IgD-negative memory B cell (primary cell): ENCODE measurements around the gene BPIFB1. TPM values are rescaled to one million over a fixed set of nuclear protein-coding genes. Genes with fewer than 3 reads are reported as not detected.
A peak's percentile ranks its signal among the peaks of the same experiment; 100 is the strongest.

ENCODE experiments used
- H3K27ac Mint-ChIP-seq, 3 donors: one replicate each; pipeline ENCODE4 v1.8.0; 2020 to 2022; ENCODE audit warnings: mild to moderate bottlenecking in 3 of 3, mixed read lengths in 3 of 3, moderate library complexity in 1 of 3
- H3K27me3 Mint-ChIP-seq: one replicate; pipeline ENCODE4 v1.8.0; 2021; ENCODE audit warnings: mixed read lengths
- H3K36me3 Mint-ChIP-seq: one replicate; pipeline ENCODE4 v1.8.0; 2020; ENCODE audit warnings: mild to moderate bottlenecking, mixed read lengths
- H3K4me1 Mint-ChIP-seq, 3 donors: one replicate each; pipeline ENCODE4 v1.8.0; 2020 to 2022; ENCODE audit warnings: mixed read lengths in 3 of 3, mild to moderate bottlenecking in 1 of 3
- H3K4me3 Mint-ChIP-seq, 4 donors: one replicate each; pipeline ENCODE4 v1.8.0; 2020 to 2022; ENCODE audit warnings: mild to moderate bottlenecking in 4 of 4, mixed read lengths in 4 of 4, moderate library complexity in 3 of 4
- H3K9me3 Mint-ChIP-seq, 3 donors: one replicate each; pipeline ENCODE4 v1.8.0; 2020 to 2021; ENCODE audit warnings: mixed read lengths in 3 of 3, mild to moderate bottlenecking in 1 of 3
- polyA plus RNA-seq: library from polyadenylated mRNA; unstranded; fragments of 300-500 nt; fragmentation: Illumina TruSeq; gene quantifications from one replicate; pipeline ENCODE4 v1.2.3, GENCODE V29; 2021

The BPIFB1 gene
- polyA plus RNA-seq, 1 donor from 2014 or later: not detected

DNA sequence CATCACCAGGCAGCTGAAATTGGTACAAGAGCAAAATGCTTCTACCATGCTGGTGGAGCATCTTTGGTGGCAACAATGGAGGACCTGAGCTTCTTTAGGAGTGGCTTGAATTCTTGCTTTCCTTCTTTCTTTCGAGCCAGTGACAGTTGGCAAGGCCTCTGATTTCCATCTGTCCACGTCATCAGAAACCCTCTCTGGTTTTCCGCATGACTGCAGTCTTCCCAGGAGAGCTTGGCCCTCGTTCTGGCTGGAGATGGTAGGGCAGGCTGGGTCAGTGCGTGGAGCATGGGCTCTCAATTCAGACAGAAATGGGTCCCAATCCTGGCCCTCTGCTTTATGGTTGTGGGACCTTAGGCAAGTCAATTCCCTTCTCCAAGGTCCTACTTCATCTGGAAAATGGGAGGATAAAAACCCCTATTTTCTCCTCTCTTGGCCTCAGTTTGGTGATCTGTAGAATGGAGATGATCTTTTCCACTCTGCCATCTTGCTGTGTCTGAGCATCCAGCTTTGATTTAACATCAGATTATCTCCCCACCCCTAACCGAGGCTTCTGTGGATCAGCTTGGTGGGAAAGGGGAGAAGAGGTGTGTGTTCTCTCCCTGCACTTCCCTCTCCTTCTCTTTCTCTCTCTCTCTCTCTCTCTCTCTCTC is 3.6 kb upstream of the BPIFB1 start:
- Mint-ChIP-seq H3K36me3 (peaks cover 2% of the 10 kb centered on the region), H3K4me1 (no peaks in the 10 kb centered on the region), H3K4me3 (no peak overlapping the region), H3K9me3 (no peaks in the 10 kb centered on the region), H3K27ac (no peak overlapping the region), H3K27me3 (peaks cover 5% of the 10 kb centered on the region)

DNA sequence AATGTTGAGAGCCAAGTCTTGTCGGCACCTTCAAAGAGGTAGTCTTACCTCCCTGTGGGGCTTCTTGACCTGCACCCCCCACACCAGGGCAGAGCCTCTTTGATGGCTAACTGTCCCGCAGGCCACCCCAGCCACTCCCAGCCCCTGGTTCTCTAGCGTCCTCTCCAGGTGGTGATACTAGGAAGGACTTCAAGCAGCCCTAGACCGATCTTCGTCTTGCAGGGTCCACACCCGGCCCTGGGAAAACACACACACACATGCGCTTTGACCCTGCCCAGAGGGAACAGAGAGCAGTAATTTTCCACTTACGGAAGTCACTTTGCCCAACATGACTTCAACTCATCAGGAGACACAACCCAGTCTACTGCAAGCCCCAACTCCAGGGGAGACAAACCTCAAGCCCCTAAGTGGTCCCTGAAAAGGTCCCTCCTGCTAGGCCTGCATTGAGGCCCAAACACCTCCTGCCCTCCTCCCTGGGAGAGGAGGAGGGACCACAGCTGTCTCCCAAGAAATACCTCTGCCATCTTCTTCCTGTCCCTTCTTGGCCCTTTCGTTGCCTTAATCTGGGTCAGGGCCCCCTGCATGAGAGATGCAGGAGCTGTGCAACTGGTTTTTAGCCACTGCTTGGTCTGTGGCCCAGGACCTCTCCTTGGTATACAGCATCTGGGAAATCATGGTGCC is 2.9 kb upstream of the BPIFB1 start:
- Mint-ChIP-seq H3K27ac (no peak overlapping the region), H3K4me1 (no peaks in the 10 kb centered on the region), H3K4me3 (no peak overlapping the region), H3K36me3 (peaks cover 2% of the 10 kb centered on the region), H3K27me3 (peaks cover 5% of the 10 kb centered on the region), H3K9me3 (no peaks in the 10 kb centered on the region)

DNA sequence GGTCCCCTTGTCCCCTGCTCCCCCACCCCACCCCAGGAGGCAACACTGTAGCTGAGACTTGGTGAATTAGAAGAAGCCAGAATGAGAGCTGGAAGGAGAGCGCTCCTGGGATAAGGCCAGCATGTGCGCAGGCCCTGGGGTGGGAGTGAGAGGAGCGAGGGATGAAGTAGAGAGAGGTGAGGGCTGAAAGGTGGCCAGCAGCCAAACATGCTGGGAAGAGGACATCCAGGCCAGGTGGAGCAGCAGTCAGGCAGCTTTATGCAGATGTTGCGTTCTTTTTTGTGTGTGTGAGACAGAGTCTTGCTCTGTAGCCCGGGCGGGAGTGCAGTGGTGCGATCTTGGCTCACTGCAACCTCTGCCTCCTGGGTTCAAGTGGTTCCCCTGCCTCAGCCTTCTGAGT is 2.2 kb upstream of the BPIFB1 start:
- Mint-ChIP-seq H3K27ac (no peak overlapping the region), H3K4me3 (no peak overlapping the region), H3K27me3 (peaks cover 5% of the 10 kb centered on the region), H3K9me3 (no peaks in the 10 kb centered on the region), H3K36me3 (peaks cover 2% of the 10 kb centered on the region), H3K4me1 (no peaks in the 10 kb centered on the region)

DNA sequence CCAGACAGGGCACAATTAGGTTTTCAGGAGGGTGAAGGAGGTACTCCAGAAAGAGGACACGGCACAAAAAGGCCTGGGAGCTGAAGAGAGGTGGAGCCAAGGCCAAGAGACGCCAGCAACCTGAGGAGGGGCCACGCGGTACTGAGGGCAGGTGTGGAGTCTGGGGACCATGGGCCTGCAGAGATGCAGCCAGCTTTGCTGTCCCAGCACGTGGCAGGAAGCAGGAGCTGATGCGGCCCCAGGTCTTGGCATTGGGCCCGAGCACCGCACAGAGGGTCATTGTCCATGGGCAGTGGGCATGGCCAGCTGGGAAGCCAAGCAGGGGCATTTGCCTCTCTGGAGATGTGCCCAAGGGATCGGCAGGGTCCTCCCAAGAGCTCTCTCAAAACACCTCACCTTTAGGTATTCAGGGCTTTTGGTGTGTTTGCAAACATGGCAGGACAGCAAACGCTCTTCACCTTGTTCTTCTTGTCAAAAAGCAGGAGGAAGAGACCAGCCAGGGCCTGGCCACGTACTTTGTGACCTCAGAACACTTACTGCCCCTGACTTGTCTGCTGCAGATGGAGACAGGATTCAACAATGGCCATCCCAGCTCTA is 1.4 kb upstream of the BPIFB1 start:
- Mint-ChIP-seq H3K36me3 (peaks cover 2% of the 10 kb centered on the region), H3K4me3 (no peak overlapping the region), H3K4me1 (no peaks in the 10 kb centered on the region), H3K27ac (no peak overlapping the region), H3K9me3 (no peaks in the 10 kb centered on the region), H3K27me3 (peaks cover 5% of the 10 kb centered on the region)

DNA sequence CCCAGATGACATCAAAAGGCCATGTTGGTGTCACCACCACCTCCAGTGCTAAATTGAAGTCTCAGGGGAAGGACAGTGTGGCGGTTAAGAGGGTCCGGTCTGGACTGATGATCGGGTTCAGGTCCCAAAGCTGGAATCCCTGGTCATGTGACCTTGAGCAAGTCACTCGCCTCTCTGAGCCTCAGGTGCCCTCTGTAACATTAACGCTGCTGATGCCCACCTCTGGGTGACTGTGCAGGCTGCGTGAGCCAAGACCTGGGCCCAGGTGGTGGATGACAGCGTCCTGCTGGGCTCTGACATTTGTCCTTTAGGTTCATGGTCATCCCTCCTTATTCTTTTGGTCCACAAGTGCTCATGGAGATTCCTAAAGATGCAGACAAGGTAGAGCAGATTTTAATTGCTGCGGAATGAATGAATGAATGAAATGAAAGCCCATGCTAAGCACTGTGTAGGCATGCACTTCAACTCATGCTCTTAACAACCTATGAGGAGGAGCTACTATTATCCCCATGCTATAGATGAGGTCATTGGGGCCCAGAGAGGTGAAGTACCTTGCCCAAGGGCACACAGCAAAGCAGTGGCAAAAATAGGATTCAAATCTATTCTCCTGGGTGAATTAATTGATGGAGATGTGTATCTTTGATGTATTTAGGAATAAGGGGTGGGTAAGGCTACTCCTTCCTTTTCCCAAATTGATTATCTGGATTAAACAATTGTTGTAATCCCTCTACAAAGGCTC is 649 bp upstream of the BPIFB1 start:
- no peak overlapping the region for H3K27ac Mint-ChIP-seq
- no peak overlapping the region for H3K4me3 Mint-ChIP-seq
- H3K27me3 Mint-ChIP-seq: peaks cover 5% of the 10 kb centered on the region
- no peaks in the 10 kb centered on the region for H3K4me1 Mint-ChIP-seq
- H3K36me3 Mint-ChIP-seq: peaks cover 2% of the 10 kb centered on the region
- peaks cover 0 to 2% (median 0%) of the 10 kb centered on the region in 3 donors for H3K9me3 Mint-ChIP-seq

DNA sequence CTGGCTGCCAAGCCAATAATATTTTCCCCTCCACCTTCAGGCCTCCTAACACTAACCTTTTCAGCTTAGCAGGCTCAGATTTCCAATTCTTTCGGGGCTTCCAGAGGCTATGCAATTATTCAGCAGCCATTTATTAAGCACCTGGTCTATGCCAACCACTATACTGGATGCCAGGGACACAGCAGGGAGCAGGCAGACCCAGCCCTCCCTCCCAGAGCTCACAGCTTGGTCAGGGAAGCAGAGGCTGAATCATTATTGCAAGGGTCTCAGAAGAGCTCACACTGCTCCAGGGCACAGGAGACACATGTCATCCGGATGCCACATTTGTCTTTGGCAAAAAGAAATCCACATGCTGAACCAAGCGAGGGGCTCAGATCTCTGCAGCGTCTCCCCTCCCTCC is 1.3 kb downstream of the BPIFB1 start:
- Mint-ChIP-seq H3K4me3 (no peak overlapping the region), H3K27ac (no peak overlapping the region), H3K27me3 (peaks cover 5% of the 10 kb centered on the region), H3K4me1 (no peaks in the 10 kb centered on the region), H3K36me3 (peaks cover 2% of the 10 kb centered on the region), H3K9me3 (peaks cover 0 to 2% (median 0%) of the 10 kb centered on the region in 3 donors)

DNA sequence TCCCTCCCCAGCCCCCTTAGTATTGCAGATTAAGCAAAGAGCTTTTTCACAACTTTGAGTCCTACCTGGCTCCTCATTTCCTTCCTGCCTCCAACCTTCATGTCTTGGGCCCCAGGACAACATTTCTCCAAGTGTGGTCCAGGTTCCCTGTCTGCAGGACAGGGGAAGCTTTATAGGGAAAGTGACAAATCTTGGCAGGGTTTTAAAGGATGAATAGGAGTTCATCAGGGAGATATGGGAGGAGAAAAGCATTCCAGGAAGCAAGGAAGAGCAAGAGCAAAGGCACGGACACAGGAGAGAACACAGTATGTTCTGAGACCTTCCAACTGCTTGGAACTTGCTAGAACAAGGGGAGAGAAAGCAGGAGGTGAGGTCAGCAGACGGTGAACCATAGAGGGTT is 1.9 kb downstream of the BPIFB1 start:
- H3K27ac Mint-ChIP-seq: no peak overlapping the region
- peaks cover 4% of the 10 kb centered on the region for H3K27me3 Mint-ChIP-seq
- no peak overlapping the region for H3K4me3 Mint-ChIP-seq
- peaks cover 2% of the 10 kb centered on the region for H3K36me3 Mint-ChIP-seq
- no peaks in the 10 kb centered on the region for H3K4me1 Mint-ChIP-seq
- H3K9me3 Mint-ChIP-seq: peaks cover 0 to 2% (median 0%) of the 10 kb centered on the region in 3 donors

DNA sequence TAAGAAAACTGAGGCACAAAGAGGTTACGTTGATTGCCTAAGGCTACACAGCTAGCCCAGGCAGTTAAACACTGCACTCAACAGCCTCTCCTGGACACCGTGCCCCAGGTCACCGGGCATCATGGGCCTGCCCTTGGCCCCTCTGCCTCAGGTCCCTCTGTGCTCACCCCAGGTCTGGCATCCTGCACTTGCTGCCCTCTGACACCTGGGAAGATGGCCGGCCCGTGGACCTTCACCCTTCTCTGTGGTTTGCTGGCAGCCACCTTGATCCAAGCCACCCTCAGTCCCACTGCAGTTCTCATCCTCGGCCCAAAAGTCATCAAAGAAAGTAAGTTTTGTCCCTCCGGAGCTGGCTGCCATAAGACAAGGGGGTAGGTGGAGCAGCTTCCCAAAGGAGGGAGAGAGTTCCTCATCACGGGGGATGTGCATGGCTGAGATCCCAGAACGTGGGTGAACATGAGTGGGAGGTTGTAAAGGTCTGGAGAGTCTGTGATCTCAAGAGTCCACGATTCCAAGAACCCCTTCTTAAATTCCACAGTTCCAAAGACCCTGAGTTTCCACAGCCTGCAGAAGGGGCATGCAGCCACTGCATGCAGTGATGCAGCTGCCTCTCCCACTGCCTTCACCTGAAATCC is 3.0 kb downstream of the BPIFB1 start:
- Mint-ChIP-seq H3K4me1 (no peaks in the 10 kb centered on the region), H3K4me3 (no peak overlapping the region), H3K27me3 (peaks cover 2% of the 10 kb centered on the region), H3K9me3 (peaks cover 0 to 2% (median 0%) of the 10 kb centered on the region in 3 donors), H3K27ac (no peak overlapping the region), H3K36me3 (peaks cover 2% of the 10 kb centered on the region)

DNA sequence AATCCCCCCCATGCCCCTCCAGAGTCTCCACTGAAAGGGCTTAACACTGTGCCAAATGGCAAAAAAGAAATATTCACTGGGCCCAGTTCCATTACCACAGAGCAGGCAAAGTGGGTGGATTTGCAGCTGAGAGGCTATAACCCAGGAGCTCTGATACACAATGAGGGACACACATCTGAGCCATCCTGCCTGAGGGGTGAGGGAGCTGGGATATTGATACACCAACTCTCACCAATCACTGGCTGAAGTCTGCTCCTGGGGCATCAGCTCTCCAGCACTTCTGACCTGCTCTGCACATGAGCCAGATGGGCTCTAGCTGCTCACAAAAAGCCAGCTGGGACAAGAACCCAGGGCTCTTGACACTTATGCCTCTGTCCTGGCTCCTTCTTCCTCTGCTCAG is 4.9 kb downstream of the BPIFB1 start:
- Mint-ChIP-seq H3K36me3 (no peaks in the 10 kb centered on the region), H3K4me3 (no peak overlapping the region), H3K27ac (no peak overlapping the region), H3K4me1 (no peaks in the 10 kb centered on the region), H3K9me3 (peaks cover 0 to 2% (median 0%) of the 10 kb centered on the region in 3 donors), H3K27me3 (peaks cover 3% of the 10 kb centered on the region)

DNA sequence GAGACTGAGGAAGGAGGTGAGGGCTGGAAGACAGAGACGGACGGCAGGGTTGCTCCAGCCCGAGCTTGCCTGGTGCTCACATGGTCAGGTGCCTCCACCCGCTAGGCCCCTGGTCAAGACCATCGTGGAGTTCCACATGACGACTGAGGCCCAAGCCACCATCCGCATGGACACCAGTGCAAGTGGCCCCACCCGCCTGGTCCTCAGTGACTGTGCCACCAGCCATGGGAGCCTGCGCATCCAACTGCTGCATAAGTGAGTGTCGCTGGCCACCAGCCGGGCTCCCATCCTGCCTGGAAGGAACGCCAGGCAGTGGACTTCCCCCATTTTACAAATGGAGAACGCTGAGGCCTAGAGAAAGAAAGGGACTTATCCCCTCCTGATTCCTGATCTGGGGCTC is 7.8 kb downstream of the BPIFB1 start:
- Mint-ChIP-seq H3K4me1 (no peaks in the 10 kb centered on the region), H3K27ac (peak overlapping the region in 1 of 3 donors; percentile 10), H3K9me3 (peaks cover 0 to 2% (median 0%) of the 10 kb centered on the region in 3 donors), H3K27me3 (peaks cover 1% of the 10 kb centered on the region), H3K4me3 (no peak overlapping the region), H3K36me3 (no peaks in the 10 kb centered on the region)

DNA sequence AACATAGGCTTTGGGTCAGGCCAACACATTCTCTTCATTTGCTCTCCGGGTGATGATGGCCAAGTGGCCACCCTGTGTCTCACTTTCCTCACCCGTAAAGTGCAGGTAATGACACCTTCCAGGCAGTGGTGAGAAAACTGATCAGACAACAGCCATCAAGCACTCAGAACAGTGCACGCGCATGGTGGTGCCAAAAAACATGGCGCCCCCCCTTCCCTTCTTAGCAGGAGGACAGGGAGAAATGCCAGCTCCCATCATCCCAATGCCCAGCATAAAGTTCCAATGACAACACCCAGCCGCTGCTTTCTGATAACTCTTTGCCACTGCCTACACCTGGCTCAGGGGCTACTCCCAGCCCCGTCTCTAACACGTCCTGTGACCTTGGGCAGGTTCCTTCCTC is 8.4 kb downstream of the BPIFB1 start:
- no peak overlapping the region for H3K4me3 Mint-ChIP-seq
- peaks cover 0 to 2% (median 0%) of the 10 kb centered on the region in 3 donors for H3K9me3 Mint-ChIP-seq
- no peaks in the 10 kb centered on the region for H3K36me3 Mint-ChIP-seq
- no peaks in the 10 kb centered on the region for H3K4me1 Mint-ChIP-seq
- H3K27me3 Mint-ChIP-seq: peaks cover 1% of the 10 kb centered on the region
- H3K27ac Mint-ChIP-seq: no peak overlapping the region

DNA sequence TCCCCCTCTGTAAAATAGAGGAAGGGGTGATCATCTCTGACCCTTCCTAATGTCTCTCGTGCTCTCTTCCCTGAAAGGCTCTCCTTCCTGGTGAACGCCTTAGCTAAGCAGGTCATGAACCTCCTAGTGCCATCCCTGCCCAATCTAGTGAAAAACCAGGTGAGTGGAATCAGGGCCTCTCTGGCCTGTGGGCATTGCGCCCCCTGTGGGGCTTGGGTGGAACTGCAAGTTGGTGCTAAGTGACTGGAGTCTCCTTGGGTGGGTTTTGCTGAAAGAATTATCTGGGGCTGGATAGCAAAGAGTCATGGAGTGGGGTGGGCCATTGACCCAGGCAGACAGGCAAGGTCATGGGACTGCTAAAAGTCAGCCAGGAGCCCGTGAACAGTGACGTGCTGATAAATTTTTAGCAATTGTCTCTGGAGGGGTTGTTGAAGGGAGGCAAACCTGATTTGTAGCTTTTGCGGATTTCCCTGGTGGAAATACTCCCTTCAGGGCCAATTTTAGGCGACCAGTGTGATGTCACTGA is 8.9 kb downstream of the BPIFB1 start:
- no peaks in the 10 kb centered on the region for H3K4me1 Mint-ChIP-seq
- no peaks in the 10 kb centered on the region for H3K9me3 Mint-ChIP-seq
- no peak overlapping the region for H3K27ac Mint-ChIP-seq
- no peaks in the 10 kb centered on the region for H3K36me3 Mint-ChIP-seq
- H3K27me3 Mint-ChIP-seq: peaks cover 1% of the 10 kb centered on the region
- H3K4me3 Mint-ChIP-seq: no peak overlapping the region

DNA sequence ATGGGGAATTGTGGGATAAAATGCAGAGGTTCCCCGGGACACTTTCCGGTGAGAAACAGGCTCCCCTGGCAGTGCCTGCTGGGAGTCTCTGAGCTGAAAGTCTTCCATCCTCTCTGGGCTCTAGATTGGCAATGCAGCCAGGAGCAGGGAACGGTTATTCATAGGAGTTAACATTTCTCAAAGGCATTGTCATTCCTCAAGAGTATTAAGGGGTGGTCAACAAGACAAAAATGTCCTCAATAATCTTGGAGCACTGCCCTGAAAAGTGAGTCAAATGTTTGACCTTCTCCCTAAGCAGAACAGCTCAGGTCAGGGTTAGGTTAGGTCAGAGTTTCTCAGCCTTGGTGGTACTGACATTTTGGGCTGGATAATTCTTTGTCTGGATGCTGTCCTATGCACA is 13.2 kb downstream of the BPIFB1 start:
- Mint-ChIP-seq H3K4me3 (no peak overlapping the region), H3K4me1 (no peaks in the 10 kb centered on the region), H3K36me3 (no peaks in the 10 kb centered on the region), H3K27me3 (peaks cover 10% of the 10 kb centered on the region), H3K27ac (peak overlapping the region in 1 of 3 donors; percentile 50), H3K9me3 (peaks cover 0 to 5% (median 0%) of the 10 kb centered on the region in 3 donors)

DNA sequence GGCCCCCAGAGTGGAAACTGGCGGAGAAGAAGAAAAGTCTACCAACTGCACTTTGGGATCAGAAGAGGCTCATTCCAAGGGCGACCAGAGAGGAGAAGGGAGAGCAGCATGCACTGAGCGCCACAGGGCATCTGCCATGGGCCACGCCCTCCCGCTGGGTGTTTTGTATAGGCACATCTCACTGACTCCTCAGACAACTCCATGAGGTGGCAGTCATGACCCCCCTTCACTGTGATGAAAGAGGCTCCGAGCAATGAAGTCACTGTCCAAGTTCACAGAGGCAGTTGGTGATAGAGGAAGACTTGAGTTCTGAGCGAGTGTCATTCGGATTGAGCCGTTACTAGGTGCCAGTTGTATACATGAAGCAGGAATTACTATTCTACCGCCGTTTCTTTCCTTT is 15.4 kb downstream of the BPIFB1 start:
- no peak overlapping the region for H3K27ac Mint-ChIP-seq
- peaks cover 2 to 5% (median 5%) of the 10 kb centered on the region in 3 donors for H3K9me3 Mint-ChIP-seq
- no peaks in the 10 kb centered on the region for H3K4me1 Mint-ChIP-seq
- peaks cover 9% of the 10 kb centered on the region for H3K27me3 Mint-ChIP-seq
- no peaks in the 10 kb centered on the region for H3K36me3 Mint-ChIP-seq
- H3K4me3 Mint-ChIP-seq: no peak overlapping the region
